ENCODE measurements around the gene USP5. TPM values are rescaled to one million over a fixed set of nuclear protein-coding genes. Genes with fewer than 3 reads are reported as not detected.

The USP5 gene
- total and polyA plus RNA-seq, 2 of the 8 experiments (the other 6 are each of a cell fraction or from before 2014, with no cell fraction given), result 66.5 to 148 TPM

- TF ChIP-seq SIN3A (conservative IDR thresholded peaks at IDR 0.05 in 1 of 2, IDR thresholded peaks at IDR 0.05 in 1 of 2; ENCODE audit: low read depth in 1 of 2, low read length in 2 of 2), result no peak
- TF ChIP-seq SIRT6 (IDR thresholded peaks at IDR 0.05; ENCODE audit: low read length), result no peak
Observed at GRCh38 chr12:6830999-6831398, 21.0 kb upstream of the USP5 start (continued).

All from H1 (cell line).